GM12878 (cell line): ENCODE results near the gene DCK. TPM values are rescaled to one million over a fixed set of nuclear protein-coding genes. Genes with fewer than 3 reads are reported as not detected.

Experiments
- ATAC-seq: fragments of 200-7000 bp; cut with Tn5 transposase; 3 replicates; pipeline ENCODE4 v1.9.1; 2020; ENCODE audit warnings: mild to moderate bottlenecking, moderate library complexity
- BruUV-seq: library from RNA; stranded (reverse); fragments of 400-500 nt; replicated peaks from 2 replicates; lab custom pipeline; 2021; lab: Mats Ljungman, UMichigan
- CTCF ChIA-PET: fragments of 300-600 bp; sonication (Branson Sonifier 250); formaldehyde crosslinking; extraction: SDS; loops from one replicate; lab custom pipeline; 2021; ENCODE audit warnings: inconsistent platforms; lab: Yijun Ruan, JAX
- POLR2A ChIA-PET: fragments of 350-600 bp; formaldehyde crosslinking; extraction: SDS; loops from one replicate; lab custom pipeline; 2021; ENCODE audit warnings: inconsistent platforms; lab: Charles Lee
- RAD21 ChIA-PET: fragments of 300-600 bp; sonication (Branson Sonifier 250); formaldehyde crosslinking; loops from one replicate; lab custom pipeline; 2023; ENCODE audit warnings: antibody characterized with exemption; ENCODE audit not compliant: unreplicated experiment; lab: Charles Lee
- SMC1A ChIA-PET: fragments of 300-600 bp; sonication (Branson Sonifier 250); formaldehyde crosslinking; loops from one replicate; lab custom pipeline; 2023; ENCODE audit not compliant: unreplicated experiment, uncharacterized antibody; lab: Charles Lee
- DNase-seq: peaks from one replicate; pipeline ENCODE4 v3.0.0-alpha.2; 2011; ENCODE audit warnings: low read depth, low spot score
- FAIRE-seq: peaks from 3 replicates; lab custom pipeline; 2011; peaks lifted over from hg19 to GRCh38; lab: Jason Lieb, UNC
- H2AFZ ChIP-seq: 2 replicates; pipeline ENCODE4 v1.6.0; 2011; ENCODE audit warnings: low read depth, low read length, control low read depth; ENCODE audit not compliant: control insufficient read depth
- H3K27ac ChIP-seq: 2 replicates; pipeline ENCODE4 v1.5.1; 2011; ENCODE audit warnings: control low read depth; ENCODE audit not compliant: control insufficient read depth, insufficient read depth
- H3K27me3 ChIP-seq, 2 experiments: replicated peaks in 1 of 2; 2 replicates each; pipeline versions ENCODE4 v1.6.0 to v1.6.1; 2011; ENCODE audit warnings: low read length in 1 of 2; ENCODE audit not compliant: control insufficient read depth in 2 of 2, insufficient read depth in 2 of 2
- H3K36me3 ChIP-seq, 2 experiments: 2 replicates each; pipeline ENCODE4 v1.5.1; 2011; ENCODE audit warnings: low read length in 1 of 2; ENCODE audit not compliant: control insufficient read depth in 2 of 2, insufficient read depth in 2 of 2
- H3K4me1 ChIP-seq: 2 replicates; pipeline ENCODE4 v1.6.1; 2011; ENCODE audit warnings: mild to moderate bottlenecking, low read length, moderate library complexity, mixed read lengths; ENCODE audit not compliant: control insufficient read depth, insufficient read depth
- H3K4me2 ChIP-seq: 2 replicates; pipeline ENCODE4 v1.6.0; 2011; ENCODE audit warnings: control low read depth; ENCODE audit not compliant: control insufficient read depth, insufficient read depth
- H3K4me3 ChIP-seq: fragments of 200-600 bp; sonication (generic); 2 replicates; pipeline ENCODE4 v1.5.1; 2016
- H3K79me2 ChIP-seq: 2 replicates; pipeline ENCODE4 v1.6.0; 2011; ENCODE audit warnings: low read length; ENCODE audit not compliant: control insufficient read depth, insufficient read depth
- H3K9ac ChIP-seq: 2 replicates; pipeline ENCODE4 v1.8.0; 2011; ENCODE audit warnings: low read length, control low read depth, mixed read lengths; ENCODE audit not compliant: control insufficient read depth, insufficient read depth
- H3K9me3 ChIP-seq: replicated peaks from 3 replicates; pipeline ENCODE4 v1.5.1; 2011; ENCODE audit warnings: mild to moderate bottlenecking, low read length; ENCODE audit not compliant: control insufficient read depth, insufficient read depth
- H4K20me1 ChIP-seq: 2 replicates; pipeline ENCODE4 v1.6.0; 2011; ENCODE audit not compliant: control insufficient read depth, insufficient read depth
- CHD1 ChIP-seq: IDR thresholded peaks from 2 replicates; pipeline ENCODE4 v1.6.1; 2012; ENCODE audit warnings: low read depth, low read length, improper control_type of control experiment
- FOXK2 ChIP-seq: fragments of 450-650 bp; IDR thresholded peaks from 2 replicates; pipeline ENCODE4 v1.6.1; 2017; ENCODE audit warnings: mild to moderate bottlenecking, moderate library complexity
- IRF3 ChIP-seq: fragments of 450-650 bp; IDR thresholded peaks from 2 replicates; pipeline ENCODE4 v1.6.1; 2014; ENCODE audit warnings: mild to moderate bottlenecking
- MTA3 ChIP-seq: IDR thresholded peaks from 2 replicates; pipeline ENCODE4 v1.6.1; 2012; ENCODE audit warnings: low read length, inconsistent platforms, borderline replicate concordance
- REST ChIP-seq: IDR thresholded peaks from 2 replicates; pipeline ENCODE4 v1.6.1; 2012; ENCODE audit warnings: mild to moderate bottlenecking, low read depth, low read length
- STAT1 ChIP-seq: fragments of 450-650 bp; conservative IDR thresholded peaks from 2 replicates; pipeline ENCODE4 v1.6.1; 2014; ENCODE audit warnings: antibody characterized with exemption, mild to moderate bottlenecking
- ZBTB11 ChIP-seq: fragments of 450-650 bp; formaldehyde crosslinking; IDR thresholded peaks from 2 replicates; pipeline ENCODE4 v1.5.0; 2022; ENCODE audit warnings: mild to moderate bottlenecking, missing genetic modification characterization
- ZNF217 ChIP-seq: fragments of 450-650 bp; IDR thresholded peaks from 2 replicates; pipeline ENCODE4 v1.6.1; 2017; ENCODE audit warnings: antibody characterized with exemption, mild to moderate bottlenecking
- WGBS: methylation state at CpG from one replicate; pipeline ENCODE4 v1.1.6; 2016; ENCODE audit warnings: low lambda C conversion rate; ENCODE audit not compliant: insufficient replicate concordance, insufficient coverage; ENCODE audit errors: missing lambda C conversion rate; 5-methylcytosine and 5-hydroxymethylcytosine counted together
- in situ Hi-C: fragments of 300-500 bp; cut with MboI; formaldehyde crosslinking; loops from 9 replicates; pipeline ENCODE4 v1.14.3; 2018; ENCODE audit warnings: mixed read lengths
- intact Hi-C: fragments of 100-400 bp; cut with micrococcal nuclease; formaldehyde crosslinking; loops from one replicate; pipeline ENCODE4 v1.14.2; 2022; ENCODE audit not compliant: unreplicated experiment
- polyA plus RNA-seq, 11 experiments: library from polyadenylated mRNA; depleted of rRNA in 4 of 11; unstranded in 6 of 11; stranded (reverse) in 5 of 11; fragments of >200 nt; fragmentation: Nextera tagmentation in 4 of 11; fragmentation: Illumina TruSeq in 1 of 11; extraction: Ambion mirVana in 4 of 11; extraction: Trizol in 1 of 11; gene quantifications; 1 replicate in 1 of 11; 2 replicates in 10 of 11; pipeline versions ENCODE4 v1.2.1 to v1.2.3, GENCODE V29; 2011 to 2016; ENCODE audit warnings: inconsistent platforms in 2 of 11, missing spikeins in 2 of 11, low read depth in 1 of 11
- total RNA-seq, 4 experiments: library from RNA; depleted of rRNA in 3 of 4; stranded (reverse); fragments of >200 nt in 3 of 4; fragmentation: Illumina TruSeq in 1 of 4; extraction: Trizol in 1 of 4; gene quantifications; 2 replicates each; pipeline versions ENCODE4 v1.2.1 to v1.2.3, GENCODE V29; 2013 to 2021

Gene DCK
- total and polyA plus RNA-seq, 10 of the 15 experiments (the other 5 are each of a cell fraction or from before 2014, with no cell fraction given) = 20.0 to 69.4 (median 26.2) TPM

GRCh38 chr4:70945452-70946055 is 47.9 kb upstream of the DCK start:
- ChIA-PET CTCF (interaction anchor here (0.7 to 1.5 kb wide), 4 partner anchors 15 to 241 kb away, joined by 3 to 4 read pairs (median 3); partner anchors contain the start of gene MOB1B), POLR2A (interaction anchor here (0.8 kb wide), 2 partner anchors 43 to 196 kb away, joined by 3 read pairs; partner anchors contain the start of gene MOB1B), SMC1A (interaction anchor here (0.9 to 1.8 kb wide), 6 partner anchors 10 to 242 kb away, joined by 3 to 8 read pairs (median 4); partner anchors contain the start of gene MOB1B), RAD21 (interaction anchor here (1.0 kb wide), 1 partner anchor 51 kb away, joined by 3 read pairs; no protein-coding TSS in a partner anchor)
- Histone ChIP-seq H3K4me1 (peaks cover 2% of the 10 kb centered on the region; the same call in 1 of the 2 replicates), H3K27ac (no peak overlapping the region), H4K20me1 (no peaks in the 10 kb centered on the region), H3K36me3 (no peaks in the 10 kb centered on the region), H3K79me2 (no peaks in the 10 kb centered on the region; the same call in 1 of the 2 replicates), H3K4me2 (no peak overlapping the region), H2AFZ (no peak overlapping the region), H3K9me3 (no peaks in the 10 kb centered on the region), H3K4me3 (no peak overlapping the region), H3K9ac (no peak overlapping the region), H3K27me3 (no peaks in the 10 kb centered on the region)
- no TSS peak for BruUV-seq
- no peak for ATAC-seq
- no peak for TF ChIP-seq ZNF217
- TF ChIP-seq STAT1 = no peak
- no peak for TF ChIP-seq FOXK2
- TF ChIP-seq CHD1 = no peak
- in situ Hi-C loops (no loop called here), intact Hi-C loops (no loop called here)
- no peak for FAIRE-seq
- 92% methylated on average over 3 of the region's 3 CpGs for WGBS
- no peak for DNase-seq

- peaks cover 2% of the 10 kb centered on the region; the same call in 1 of the 2 replicates for H3K4me1 ChIP-seq
- in situ Hi-C loops (no loop called here), intact Hi-C loops (no loop called here)
- H3K9ac ChIP-seq = no peak overlapping the region
- H3K4me2 ChIP-seq = no peak overlapping the region
- H3K79me2 ChIP-seq = no peaks in the 10 kb centered on the region; the same call in 1 of the 2 replicates
- H3K9me3 ChIP-seq = no peaks in the 10 kb centered on the region
- H2AFZ ChIP-seq = no peak overlapping the region
- no peak for ATAC-seq
- WGBS = 87% methylated on average over 4 of the region's 4 CpGs
- POLR2A ChIA-PET = no interaction called here
- no peak overlapping the region for H3K27ac ChIP-seq
- H3K36me3 ChIP-seq = no peaks in the 10 kb centered on the region
- H3K4me3 ChIP-seq = no peak overlapping the region
- no TSS peak for BruUV-seq
- SMC1A ChIA-PET = interaction anchor here (1.3 to 1.6 kb wide), 2 partner anchors 10 to 21 kb away, joined by 3 to 5 read pairs; no protein-coding TSS in a partner anchor
- DNase-seq = no peak
- H3K27me3 ChIP-seq = no peaks in the 10 kb centered on the region
- RAD21 ChIA-PET = no interaction called here
- FAIRE-seq = no peak
- CTCF ChIA-PET = interaction anchor here (1.5 kb wide), 1 partner anchor 295 kb away, joined by 3 read pairs; no protein-coding TSS in a partner anchor
- H4K20me1 ChIP-seq = no peaks in the 10 kb centered on the region
- no peak for TF ChIP-seq ZBTB11
- TF ChIP-seq REST = no peak
- TF ChIP-seq MTA3 = no peak
- TF ChIP-seq IRF3 = no peak
These were observed 46.5 kb upstream of the DCK start for GRCh38 chr4:70946939-70947338.
